Measurements from ENCODE around the gene TANC1.

TANC1 gene

DNA sequence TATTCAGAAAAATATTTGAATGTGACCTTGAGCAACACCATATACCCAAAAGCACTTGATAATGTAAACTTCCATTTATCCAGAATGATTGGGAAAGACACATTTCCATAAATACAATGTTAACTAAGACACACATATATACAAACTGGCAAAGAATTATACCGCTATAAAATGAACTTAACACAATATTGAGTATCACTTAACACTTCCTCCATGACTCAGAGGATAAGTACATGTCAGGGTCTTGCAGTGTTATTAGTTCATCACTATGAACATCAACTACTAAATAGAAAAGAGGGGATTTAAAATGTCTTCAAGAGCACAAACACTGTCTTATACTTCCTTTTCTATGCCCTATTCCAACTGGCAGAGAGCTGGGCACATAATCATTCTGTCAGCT, 299.5 kb downstream of the TANC1 start:
- DNase-seq (ENCODE audit: low read depth) = no peak

DNA sequence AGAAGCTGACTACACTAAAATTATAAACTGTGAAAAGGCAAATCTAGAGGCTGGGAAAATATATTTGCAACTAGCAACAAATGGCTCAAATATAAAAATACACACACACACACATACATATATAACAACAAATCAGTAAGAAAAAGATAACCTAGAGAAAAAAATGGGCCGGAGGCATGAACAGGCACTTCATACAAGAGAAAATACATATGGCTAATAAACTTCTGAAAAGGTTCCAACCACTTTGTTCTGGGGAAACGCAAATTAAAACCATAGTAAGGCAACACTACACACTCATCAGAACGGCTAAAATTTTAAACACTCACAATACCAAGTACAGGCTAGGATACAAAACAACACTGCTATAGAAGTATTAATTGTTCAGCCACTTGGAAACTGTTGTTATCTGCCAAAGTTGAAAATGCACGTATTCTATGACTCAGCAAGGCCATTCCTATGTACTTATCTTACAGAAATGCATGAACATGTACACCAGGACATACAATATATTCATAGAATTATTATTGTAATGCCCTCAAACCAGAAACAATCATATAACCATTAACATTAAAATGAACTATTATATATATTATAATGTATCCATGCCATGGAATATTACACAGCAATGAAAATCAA, 302.4 kb downstream of the TANC1 start:
- no peak for DNase-seq (ENCODE audit: low read depth)

DNA sequence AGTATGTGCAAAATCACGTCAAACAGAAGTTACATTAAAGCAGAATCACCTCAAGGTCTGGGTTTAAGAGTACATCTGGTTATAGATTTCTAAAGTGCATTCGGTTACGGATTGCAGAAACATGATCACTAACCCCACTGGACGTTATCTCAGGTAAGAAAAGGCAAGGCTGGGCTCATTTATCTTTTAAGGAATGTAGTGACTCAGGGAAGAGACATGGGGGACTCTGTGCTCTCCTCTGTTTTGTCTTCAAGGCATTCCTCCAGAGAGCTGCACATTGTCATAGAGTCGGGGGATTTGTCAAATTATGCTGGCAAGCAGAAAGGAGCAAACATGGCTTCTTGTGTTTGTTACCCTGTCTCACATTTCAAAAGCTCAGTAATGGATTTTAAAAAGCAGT, 303.7 kb downstream of the TANC1 start:
- DNase-seq (ENCODE audit: low read depth) = no peak

DNA sequence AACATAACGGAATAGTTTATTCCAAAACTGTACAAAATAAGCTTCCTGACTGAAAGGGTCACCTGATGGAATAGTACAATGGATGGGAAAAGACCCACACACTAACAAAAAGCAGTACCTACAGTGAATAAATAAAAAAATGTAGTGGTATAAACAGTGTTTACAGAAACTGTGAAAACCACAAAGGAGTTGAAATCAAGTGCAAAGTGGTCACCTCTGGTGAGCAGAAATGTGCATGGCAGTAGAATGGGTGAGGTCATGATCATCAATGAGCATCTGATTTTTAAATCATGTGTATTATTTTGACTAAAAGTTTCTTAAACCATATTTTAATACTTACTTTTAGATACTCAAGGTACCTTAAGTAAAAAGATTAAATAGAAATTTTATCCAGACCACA, 306.7 kb downstream of the TANC1 start:
- DNase-seq (ENCODE audit: low read depth) = no peak

DNA sequence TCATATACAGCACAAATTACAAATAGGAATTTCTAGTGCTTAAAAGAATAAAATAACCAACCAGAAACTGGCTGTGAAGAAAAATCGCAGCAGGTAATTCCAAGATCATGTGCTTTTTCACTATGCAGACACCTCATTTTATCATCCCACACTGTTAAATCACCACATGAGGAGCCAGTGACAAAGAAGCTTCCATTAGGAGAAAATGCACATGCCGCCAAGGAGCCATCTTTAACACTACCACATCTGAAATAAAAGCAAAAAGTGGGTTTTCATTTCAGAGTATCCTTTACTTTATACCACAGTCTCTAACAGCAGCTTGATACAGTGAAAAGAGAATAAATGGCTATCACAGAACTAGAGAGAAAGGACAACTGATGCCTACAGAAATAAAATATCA, 311.3 kb downstream of the TANC1 start:
- DNase-seq (ENCODE audit: low read depth) = no peak

DNA sequence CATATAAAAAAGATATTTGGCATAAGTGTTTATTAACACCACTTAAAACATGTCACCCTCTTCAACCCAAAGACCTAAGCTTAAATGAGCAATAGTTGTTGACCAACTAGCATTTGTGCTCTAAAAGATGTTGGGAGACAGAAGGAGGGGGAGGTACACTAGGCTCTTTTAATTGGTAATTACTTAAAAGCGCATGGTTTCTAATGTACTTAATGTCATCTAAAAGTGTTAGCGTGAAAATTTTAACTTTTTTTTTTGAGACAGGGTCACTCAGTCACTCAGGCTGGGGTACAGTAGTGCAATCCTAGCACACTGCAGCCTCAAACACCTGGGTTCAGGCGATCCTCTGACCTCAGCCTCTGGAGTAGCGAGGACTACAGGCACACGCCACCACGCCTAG, 312.6 kb downstream of the TANC1 start:
- no peak for DNase-seq (ENCODE audit: low read depth)

All from activated gamma-delta T cell treated with anti-CD3 and anti-CD28 coated beads, Interleukin-2, amount 50 U/mL, for 16 hours (primary cell).